Lower leg skin (tissue), 4 donors: Measurements from ENCODE around the gene TTC17. TPM values are rescaled to one million over a fixed set of nuclear protein-coding genes. Genes with fewer than 3 reads are reported as not detected.

Experiments
- DNase-seq, 2 donors: peaks; one replicate each; pipeline ENCODE4 v3.0.0-alpha.2; 2019; ENCODE audit warnings: low spot score in 2 of 2
- H3K4me3 ChIP-seq: fragments of 200-600 bp; sonication (generic); 2 replicates; pipeline ENCODE4 v1.5.1; 2017; ENCODE audit warnings: mild to moderate bottlenecking, low read depth; ENCODE audit not compliant: poor library complexity, severe bottlenecking
- POLR2A ChIP-seq, 2 donors: fragments of 450-650 bp; IDR thresholded peaks; one replicate each; pipeline ENCODE4 v1.6.1; 2016 to 2017; ENCODE audit warnings: antibody characterized with exemption in 2 of 2, mild to moderate bottlenecking in 1 of 2, moderate library complexity in 1 of 2
- WGBS, 2 donors: methylation state at CpG; one replicate each; pipeline ENCODE4 v1.1.5; 2018; 5-methylcytosine and 5-hydroxymethylcytosine counted together
- intact Hi-C: fragments of 100-400 bp; cut with DNase I; formaldehyde crosslinking; loops from one replicate; pipeline ENCODE4 v1.15.0; 2023; ENCODE audit warnings: low total_unique reads
- total RNA-seq, 4 donors: library from RNA; depleted of rRNA; stranded (reverse); fragments of >200 nt; gene quantifications; one replicate each; pipeline ENCODE4 v1.1.0, GENCODE V29; 2016
- TF ChIP-seq, protein P1 (sequence below), 3 donors: fragments of 450-650 bp; IDR thresholded peaks; one replicate each; pipeline ENCODE4 v1.5.1; 2016; ENCODE audit warnings: antibody characterized with exemption in 3 of 3, mild to moderate bottlenecking in 3 of 3, moderate library complexity in 2 of 3

Gene TTC17
- total RNA-seq, 4 donors from 2014 or later, result 62.6 to 71.4 (median 68.4) TPM

DNA sequence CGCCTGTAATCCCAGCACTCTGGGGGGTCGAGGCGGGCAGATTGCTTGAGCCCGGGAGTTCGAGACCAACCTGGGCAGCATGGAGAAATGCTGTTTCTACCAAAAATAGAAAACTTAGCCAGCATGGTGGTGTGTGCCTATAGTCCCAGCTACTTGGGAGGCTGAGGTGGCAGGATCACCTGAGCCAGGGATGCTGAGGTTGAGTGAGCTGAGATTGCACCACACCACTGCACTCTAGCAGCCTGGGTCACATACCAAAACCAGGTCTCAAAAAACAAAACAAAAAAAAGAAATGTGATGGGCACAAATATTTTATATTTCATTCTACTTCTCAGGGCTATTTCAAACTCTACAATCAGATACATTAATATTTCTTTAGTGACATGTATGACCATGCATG lies 25.7 kb downstream of the TTC17 start:
- WGBS, 2 donors, result 95 to 99% methylated on average over 5 of the region's 5 CpGs
- intact Hi-C loops, result no loop called here
- DNase-seq, result no peak
- H3K4me3 ChIP-seq, result no peak overlapping the region
- no peak for TF ChIP-seq POLR2A (IDR thresholded peaks at IDR 0.05)
- TF ChIP-seq, protein P1, sequence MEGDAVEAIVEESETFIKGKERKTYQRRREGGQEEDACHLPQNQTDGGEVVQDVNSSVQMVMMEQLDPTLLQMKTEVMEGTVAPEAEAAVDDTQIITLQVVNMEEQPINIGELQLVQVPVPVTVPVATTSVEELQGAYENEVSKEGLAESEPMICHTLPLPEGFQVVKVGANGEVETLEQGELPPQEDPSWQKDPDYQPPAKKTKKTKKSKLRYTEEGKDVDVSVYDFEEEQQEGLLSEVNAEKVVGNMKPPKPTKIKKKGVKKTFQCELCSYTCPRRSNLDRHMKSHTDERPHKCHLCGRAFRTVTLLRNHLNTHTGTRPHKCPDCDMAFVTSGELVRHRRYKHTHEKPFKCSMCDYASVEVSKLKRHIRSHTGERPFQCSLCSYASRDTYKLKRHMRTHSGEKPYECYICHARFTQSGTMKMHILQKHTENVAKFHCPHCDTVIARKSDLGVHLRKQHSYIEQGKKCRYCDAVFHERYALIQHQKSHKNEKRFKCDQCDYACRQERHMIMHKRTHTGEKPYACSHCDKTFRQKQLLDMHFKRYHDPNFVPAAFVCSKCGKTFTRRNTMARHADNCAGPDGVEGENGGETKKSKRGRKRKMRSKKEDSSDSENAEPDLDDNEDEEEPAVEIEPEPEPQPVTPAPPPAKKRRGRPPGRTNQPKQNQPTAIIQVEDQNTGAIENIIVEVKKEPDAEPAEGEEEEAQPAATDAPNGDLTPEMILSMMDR (IDR thresholded peaks at IDR 0.05), result no peak

DNA sequence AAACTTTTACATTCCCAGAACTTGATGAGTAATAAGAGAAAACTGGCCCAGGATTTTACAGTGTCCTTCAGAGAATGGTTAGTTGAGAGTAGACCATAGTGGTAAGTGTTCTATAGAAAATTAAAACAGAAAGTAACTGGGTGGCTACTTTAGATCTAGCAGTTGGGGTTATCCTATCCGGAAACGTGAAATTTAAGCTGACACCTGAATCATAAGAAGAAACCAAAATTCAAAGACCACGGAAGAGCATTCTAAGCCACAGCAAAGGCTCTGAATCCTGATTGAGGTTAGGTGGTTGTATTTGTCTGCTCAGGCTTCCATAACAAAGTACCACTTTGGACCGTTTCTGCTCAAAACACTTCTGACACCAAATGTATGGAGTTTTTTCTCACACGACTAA lies 34.0 kb downstream of the TTC17 start:
- 90 to 92% methylated on average over 5 of the region's 5 CpGs for WGBS, 2 donors
- no peak for DNase-seq
- TF ChIP-seq, protein P1 (IDR thresholded peaks at IDR 0.05), result no peak
- no peak overlapping the region for H3K4me3 ChIP-seq
- intact Hi-C loops, result no loop called here

DNA sequence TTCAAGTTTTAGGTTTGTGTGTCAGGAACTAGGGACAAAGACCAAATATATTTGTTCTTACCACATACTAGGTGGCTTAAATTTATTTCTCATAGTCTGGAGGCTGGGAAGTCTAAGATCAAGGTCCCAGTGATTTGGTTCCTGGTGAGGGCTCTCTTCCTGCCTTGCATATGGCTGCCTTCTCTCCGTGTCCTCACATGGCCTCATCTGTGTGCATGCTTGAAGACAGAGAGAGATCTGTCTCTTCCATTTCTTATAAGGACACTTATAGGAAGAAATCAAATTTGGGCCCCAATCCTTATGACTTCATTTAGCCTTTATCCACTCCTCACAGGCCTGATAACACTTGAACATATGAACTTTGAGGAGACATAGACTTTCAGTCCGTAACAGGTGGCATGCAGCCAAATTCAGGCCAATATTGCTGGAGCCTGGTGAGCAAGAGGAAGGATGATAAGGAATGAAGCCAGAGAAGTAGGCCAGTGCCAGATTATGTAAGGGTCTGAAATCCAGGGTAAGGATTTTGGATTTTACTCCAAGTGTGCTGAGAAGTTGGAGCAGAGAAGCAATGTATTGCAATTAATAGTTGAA lies 35.1 kb downstream of the TTC17 start:
- WGBS, 2 donors, result 93 to 94% methylated on average over 2 of the region's 2 CpGs
- intact Hi-C loops, result no loop called here

DNA sequence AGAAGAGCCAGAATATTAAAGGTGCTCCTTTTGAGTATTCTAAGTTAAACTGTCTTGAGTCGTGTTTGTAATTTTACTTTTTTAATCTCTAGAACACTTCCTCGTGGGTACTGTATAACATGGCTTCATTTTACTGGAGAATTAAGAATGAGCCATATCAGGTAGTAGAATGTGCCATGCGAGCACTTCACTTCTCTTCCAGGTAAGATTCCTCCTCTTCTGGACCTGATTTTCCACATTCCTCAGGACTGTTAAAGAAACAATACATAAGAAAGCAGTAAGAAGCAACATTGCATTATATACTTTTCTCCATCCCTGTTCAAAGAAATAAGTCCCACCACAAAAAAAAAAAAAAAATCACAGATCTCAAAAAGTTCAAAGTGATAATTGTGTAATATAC lies 37.9 kb downstream of the TTC17 start:
- intact Hi-C loops, result no loop called here
- no peak for TF ChIP-seq POLR2A (IDR thresholded peaks at IDR 0.05)
- TF ChIP-seq, protein P1 (IDR thresholded peaks at IDR 0.05), result no peak
- H3K4me3 ChIP-seq, result no peak overlapping the region
- DNase-seq, result no peak
- 69 to 72% methylated on average over 3 of the region's 3 CpGs for WGBS, 2 donors

More for the DNA sequence above, 35.1 kb downstream of the TTC17 start:
- no peak for DNase-seq
- TF ChIP-seq POLR2A (IDR thresholded peaks at IDR 0.05), result no peak
- TF ChIP-seq, protein P1 (IDR thresholded peaks at IDR 0.05), result no peak
- H3K4me3 ChIP-seq, result no peak overlapping the region

DNA sequence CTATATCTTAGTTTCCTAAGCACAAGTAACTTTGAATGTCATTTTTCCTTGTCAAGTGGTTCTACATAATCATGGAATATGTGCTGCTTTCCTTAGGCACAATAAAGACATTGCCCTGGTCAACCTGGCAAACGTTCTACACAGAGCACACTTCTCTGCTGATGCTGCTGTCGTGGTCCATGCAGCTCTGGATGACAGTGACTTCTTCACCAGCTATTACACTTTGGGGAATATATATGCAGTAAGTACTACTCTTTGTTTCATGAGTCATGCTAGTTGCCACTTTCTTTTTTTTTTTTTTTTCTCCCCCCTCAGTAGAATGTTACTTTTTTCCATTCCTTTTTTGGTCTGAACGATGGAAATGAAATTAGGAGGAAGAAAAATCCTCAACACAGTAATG lies 38.5 kb downstream of the TTC17 start:
- intact Hi-C loops, result no loop called here
- TF ChIP-seq, protein P1 (IDR thresholded peaks at IDR 0.05), result no peak
- no peak for TF ChIP-seq POLR2A (IDR thresholded peaks at IDR 0.05)
- DNase-seq, result no peak
- 92 to 99% methylated on average over 3 of the region's 3 CpGs for WGBS, 2 donors
- no peak overlapping the region for H3K4me3 ChIP-seq
